Measurements from ENCODE around the gene TARS2.

The TARS2 gene

DNA sequence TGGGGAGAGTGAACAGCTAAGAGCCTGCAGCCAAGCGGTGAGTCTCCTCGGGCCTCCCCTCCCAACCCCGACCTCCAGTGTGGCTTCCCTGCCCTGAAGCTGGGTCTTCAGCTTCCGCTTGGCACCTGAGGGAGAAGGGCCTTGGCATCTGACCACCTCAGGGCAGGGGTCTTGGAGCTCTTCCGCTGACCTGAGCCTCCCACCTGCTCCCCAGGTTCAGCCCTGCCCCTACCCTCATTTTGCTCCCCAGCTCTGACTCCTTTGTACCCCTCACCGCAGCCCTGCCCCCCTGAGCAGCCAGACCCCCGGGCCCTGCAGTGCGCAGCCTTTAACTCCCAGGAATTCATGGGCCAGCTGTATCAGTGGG lies 66.8 kb downstream of the TARS2 start:
- Histone ChIP-seq H3K27me3 (ENCODE audit: control insufficient read depth, insufficient read depth, low read length) (no peaks in the 10 kb centered on the region), H3K4me3 (ENCODE audit: low read depth, low read length) (no peak overlapping the region), H3K9ac (ENCODE audit: low read depth, low read length) (no peak overlapping the region), H3K9me3 (ENCODE audit: control insufficient read depth, insufficient read depth, low read length) (no peaks in the 10 kb centered on the region), H3K36me3 (ENCODE audit: control insufficient read depth, insufficient read depth, low read length) (peaks cover 9% of the 10 kb centered on the region), H3K4me1 (ENCODE audit: control insufficient read depth, insufficient read depth, low read length) (peaks cover 5% of the 10 kb centered on the region)

DNA sequence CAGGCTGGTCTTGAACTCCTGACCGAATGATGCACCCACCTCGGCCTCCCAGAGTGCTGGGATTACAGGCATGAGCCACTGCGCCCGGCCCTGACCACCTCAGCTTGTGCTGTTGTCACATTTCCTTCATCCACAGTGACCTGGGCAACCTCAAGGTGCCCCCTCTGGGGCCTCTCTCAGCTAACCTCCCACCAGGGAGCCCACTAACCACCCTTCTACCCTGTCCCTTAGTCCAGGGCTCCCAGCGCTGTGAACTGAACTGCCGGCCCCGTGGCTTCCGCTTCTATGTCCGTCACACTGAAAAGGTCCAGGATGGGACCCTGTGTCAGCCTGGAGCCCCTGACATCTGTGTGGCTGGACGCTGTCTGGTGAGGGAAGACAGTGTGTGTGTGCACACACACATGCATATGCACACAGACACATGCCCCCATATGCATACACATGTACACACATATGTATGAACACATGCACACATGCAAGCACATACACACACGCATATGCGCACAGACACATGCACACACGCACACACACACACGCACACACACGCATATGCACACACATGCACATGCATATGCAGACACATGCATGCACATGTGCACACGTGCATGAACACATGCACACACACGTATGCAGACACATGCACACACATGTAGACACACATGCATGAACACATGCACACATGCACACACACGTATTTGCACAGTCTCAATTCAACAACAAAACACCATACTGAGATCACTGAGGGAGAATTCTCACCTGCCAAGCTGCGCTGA lies 68.2 kb downstream of the TARS2 start:
- Histone ChIP-seq H3K27me3 (ENCODE audit: control insufficient read depth, insufficient read depth, low read length) (no peaks in the 10 kb centered on the region), H3K4me1 (ENCODE audit: control insufficient read depth, insufficient read depth, low read length) (peaks cover 3% of the 10 kb centered on the region), H3K4me3 (ENCODE audit: low read depth, low read length) (no peak overlapping the region), H3K36me3 (ENCODE audit: control insufficient read depth, insufficient read depth, low read length) (peaks cover 12% of the 10 kb centered on the region), H3K9ac (ENCODE audit: low read depth, low read length) (no peak overlapping the region), H3K9me3 (ENCODE audit: control insufficient read depth, insufficient read depth, low read length) (no peaks in the 10 kb centered on the region)

DNA sequence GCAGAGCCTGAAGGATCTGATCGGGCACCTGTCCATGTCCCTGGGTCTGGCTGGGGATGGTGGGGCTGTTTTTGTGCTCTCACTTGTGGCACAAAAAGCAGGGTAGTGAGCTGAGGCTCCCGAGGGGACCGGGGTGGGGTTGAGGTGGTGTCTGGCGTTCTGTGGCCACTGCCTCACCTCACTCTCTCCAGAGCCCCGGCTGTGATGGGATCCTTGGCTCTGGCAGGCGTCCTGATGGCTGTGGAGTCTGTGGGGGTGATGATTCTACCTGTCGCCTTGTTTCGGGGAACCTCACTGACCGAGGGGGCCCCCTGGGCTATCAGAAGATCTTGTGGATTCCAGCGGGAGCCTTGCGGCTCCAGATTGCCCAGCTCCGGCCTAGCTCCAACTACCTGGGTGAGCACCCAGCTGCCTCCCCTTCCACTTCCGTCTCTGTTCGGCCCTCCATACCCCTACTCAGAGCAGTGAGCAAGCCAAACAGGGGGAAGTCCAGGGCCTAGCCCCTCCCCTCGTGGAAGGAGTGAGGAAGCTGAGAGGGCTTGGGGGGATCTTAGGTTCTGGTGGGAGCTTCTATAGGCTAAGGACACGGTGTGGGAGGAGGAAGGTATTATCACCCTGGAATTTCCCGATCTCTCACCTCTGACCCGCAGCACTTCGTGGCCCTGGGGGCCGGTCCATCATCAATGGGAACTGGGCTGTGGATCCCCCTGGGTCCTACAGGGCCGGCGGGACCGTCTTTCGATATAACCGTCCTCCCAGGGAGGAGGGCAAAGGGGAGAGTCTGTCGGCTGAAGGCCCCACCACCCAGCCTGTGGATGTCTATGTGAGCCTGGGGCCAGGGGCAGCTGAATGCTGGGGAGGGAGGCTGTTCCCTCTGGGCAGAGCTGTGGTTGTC lies 69.0 kb downstream of the TARS2 start:
- Histone ChIP-seq H3K27me3 (ENCODE audit: control insufficient read depth, insufficient read depth, low read length) (no peaks in the 10 kb centered on the region), H3K9ac (ENCODE audit: low read depth, low read length) (no peak overlapping the region), H3K9me3 (ENCODE audit: control insufficient read depth, insufficient read depth, low read length) (no peaks in the 10 kb centered on the region), H3K4me1 (ENCODE audit: control insufficient read depth, insufficient read depth, low read length) (peaks cover 3% of the 10 kb centered on the region), H3K4me3 (ENCODE audit: low read depth, low read length) (no peak overlapping the region), H3K36me3 (ENCODE audit: control insufficient read depth, insufficient read depth, low read length) (peaks cover 12% of the 10 kb centered on the region)

DNA sequence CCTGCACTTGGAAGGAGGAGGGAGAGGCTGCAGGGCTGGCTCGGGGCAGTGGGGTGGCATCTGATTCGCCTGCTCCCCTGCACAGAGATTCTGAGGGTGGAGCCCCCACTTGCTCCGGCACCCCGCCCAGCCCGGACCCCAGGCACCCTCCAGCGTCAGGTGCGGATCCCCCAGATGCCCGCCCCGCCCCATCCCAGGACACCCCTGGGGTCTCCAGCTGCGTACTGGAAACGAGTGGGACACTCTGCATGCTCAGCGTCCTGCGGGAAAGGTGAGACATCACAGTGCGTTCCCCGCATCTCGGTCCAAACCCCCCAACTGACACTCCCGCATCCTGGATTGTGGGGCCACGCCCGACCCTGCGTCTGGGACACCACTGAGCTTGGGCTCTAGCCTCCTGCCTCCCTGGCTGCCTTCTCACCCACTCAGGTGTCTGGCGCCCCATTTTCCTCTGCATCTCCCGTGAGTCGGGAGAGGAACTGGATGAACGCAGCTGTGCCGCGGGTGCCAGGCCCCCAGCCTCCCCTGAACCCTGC lies 69.9 kb downstream of the TARS2 start:
- Histone ChIP-seq H3K9me3 (ENCODE audit: control insufficient read depth, insufficient read depth, low read length) (no peaks in the 10 kb centered on the region), H3K36me3 (ENCODE audit: control insufficient read depth, insufficient read depth, low read length) (peaks cover 12% of the 10 kb centered on the region), H3K4me1 (ENCODE audit: control insufficient read depth, insufficient read depth, low read length) (peaks cover 3% of the 10 kb centered on the region), H3K4me3 (ENCODE audit: low read depth, low read length) (no peak overlapping the region), H3K9ac (ENCODE audit: low read depth, low read length) (no peak overlapping the region), H3K27me3 (ENCODE audit: control insufficient read depth, insufficient read depth, low read length) (no peaks in the 10 kb centered on the region)
